ENCODE results near the gene UBA1.
"Not testable (repeated sequence)": the region's sequence is repeated elsewhere in the genome, so short reads cannot be mapped to it uniquely, and the experiment has no call there.

Gene UBA1

GRCh38 chrX:47229427-47229826, 35.8 kb downstream of the UBA1 start:
- no peak for DNase-seq (ENCODE audit: low read depth)

GRCh38 chrX:47230136-47230868, 36.7 kb downstream of the UBA1 start:
- DNase-seq (ENCODE audit: low read depth), result no peak

GRCh38 chrX:47231167-47231566, 37.5 kb downstream of the UBA1 start:
- DNase-seq (ENCODE audit: low read depth), result no peak

- no peak for DNase-seq (ENCODE audit: low read depth)
Observed at GRCh38 chrX:47232197-47232802, 38.7 kb downstream of the UBA1 start.

GRCh38 chrX:47232803-47233332, 39.2 kb downstream of the UBA1 start, which contains the start of gene USP11:
Gene USP11, plus strand, starts transcription at chrX:47233009. Its CDS starts 35 bp downstream, at chrX:47233044.
- DNase-seq (ENCODE audit: low read depth), result peak; percentile 66

GRCh38 chrX:47233333-47234113, 39.9 kb downstream of the UBA1 start:
- peak; percentile 96 for DNase-seq (ENCODE audit: low read depth)

GRCh38 chrX:47234583-47234982, 41.0 kb downstream of the UBA1 start:
- DNase-seq (ENCODE audit: low read depth), result no peak

- DNase-seq (ENCODE audit: low read depth), result peak; percentile 11
Observed at GRCh38 chrX:47235691-47236103, 42.1 kb downstream of the UBA1 start.

GRCh38 chrX:47239199-47239598, 45.6 kb downstream of the UBA1 start:
- no peak for DNase-seq (ENCODE audit: low read depth)

GRCh38 chrX:47239898-47240545, 46.4 kb downstream of the UBA1 start:
- DNase-seq (ENCODE audit: low read depth), result no peak

- DNase-seq (ENCODE audit: low read depth), result no peak
Observed at GRCh38 chrX:47240619-47241018, 47.0 kb downstream of the UBA1 start.

GRCh38 chrX:47241201-47242011, 47.8 kb downstream of the UBA1 start:
- no peak for DNase-seq (ENCODE audit: low read depth)

GRCh38 chrX:47242321-47242720, 48.7 kb downstream of the UBA1 start:
- no peak for DNase-seq (ENCODE audit: low read depth)

GRCh38 chrX:47243351-47243750, 49.7 kb downstream of the UBA1 start:
- DNase-seq (ENCODE audit: low read depth), result no peak

- no peak for DNase-seq (ENCODE audit: low read depth)
Observed at GRCh38 chrX:47244676-47245075, 51.0 kb downstream of the UBA1 start.

- no peak for DNase-seq (ENCODE audit: low read depth)
Observed at GRCh38 chrX:47245156-47245555, 51.5 kb downstream of the UBA1 start.

GRCh38 chrX:47247206-47247998, 53.8 kb downstream of the UBA1 start:
- DNase-seq (ENCODE audit: low read depth), result peak; percentile 38

- DNase-seq (ENCODE audit: low read depth), result no peak
Observed at GRCh38 chrX:47247999-47248320, 54.3 kb downstream of the UBA1 start.

GRCh38 chrX:47248576-47248975, 54.9 kb downstream of the UBA1 start:
- no peak for DNase-seq (ENCODE audit: low read depth)

GRCh38 chrX:47250017-47250347, 56.4 kb downstream of the UBA1 start:
- DNase-seq (ENCODE audit: low read depth), result no peak

GRCh38 chrX:47257620-47258019, 64.0 kb downstream of the UBA1 start:
- not testable (repeated sequence) for DNase-seq (ENCODE audit: low read depth)

Data from EH (cell line).